ENCODE results near the gene MAN2B2.
"Not testable (repeated sequence)": the region's sequence is repeated elsewhere in the genome, so short reads cannot be mapped to it uniquely, and the experiment has no call there.

MAN2B2 gene

DNA sequence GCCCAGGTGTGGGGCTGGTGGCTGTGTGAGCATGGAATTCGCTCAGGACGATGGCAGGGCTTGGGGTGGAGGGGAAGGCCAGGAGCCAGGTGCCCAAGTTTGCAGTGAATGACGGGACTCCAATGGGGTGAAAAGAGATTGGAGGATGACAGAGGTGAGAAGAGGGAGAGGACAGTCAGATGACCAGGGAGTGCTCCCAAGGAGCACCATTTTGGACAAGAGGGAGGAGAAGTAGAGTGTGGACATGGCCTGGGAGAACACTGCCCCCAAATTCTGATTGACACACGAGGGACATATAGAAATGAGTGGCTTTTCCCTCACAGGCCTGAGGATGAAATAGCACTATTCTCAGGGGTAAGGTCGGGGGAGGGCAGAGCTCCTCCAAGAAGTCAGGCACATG lies 72.2 kb downstream of the MAN2B2 start:
- no peak overlapping the region for H3K4me3 ChIP-seq
- H3K27ac ChIP-seq, result no peak overlapping the region; the same call in 1 of the 2 replicates
- H4K20me1 ChIP-seq, result peaks cover 14% of the 10 kb centered on the region
- peaks cover 8% of the 10 kb centered on the region; the same call in 1 of the 2 replicates for H3K9me3 ChIP-seq
- no peak overlapping the region for H3K9ac ChIP-seq
- peak overlapping the region; percentile 42 for H3K4me2 ChIP-seq
- H3K4me1 ChIP-seq, result peaks cover 29% of the 10 kb centered on the region
- no peak for TF ChIP-seq Cebpa-rat (IDR thresholded peaks at IDR 0.05)
- peaks cover 22% of the 10 kb centered on the region for H3K36me3 ChIP-seq
- no peaks in the 10 kb centered on the region for H3K27me3 ChIP-seq

DNA sequence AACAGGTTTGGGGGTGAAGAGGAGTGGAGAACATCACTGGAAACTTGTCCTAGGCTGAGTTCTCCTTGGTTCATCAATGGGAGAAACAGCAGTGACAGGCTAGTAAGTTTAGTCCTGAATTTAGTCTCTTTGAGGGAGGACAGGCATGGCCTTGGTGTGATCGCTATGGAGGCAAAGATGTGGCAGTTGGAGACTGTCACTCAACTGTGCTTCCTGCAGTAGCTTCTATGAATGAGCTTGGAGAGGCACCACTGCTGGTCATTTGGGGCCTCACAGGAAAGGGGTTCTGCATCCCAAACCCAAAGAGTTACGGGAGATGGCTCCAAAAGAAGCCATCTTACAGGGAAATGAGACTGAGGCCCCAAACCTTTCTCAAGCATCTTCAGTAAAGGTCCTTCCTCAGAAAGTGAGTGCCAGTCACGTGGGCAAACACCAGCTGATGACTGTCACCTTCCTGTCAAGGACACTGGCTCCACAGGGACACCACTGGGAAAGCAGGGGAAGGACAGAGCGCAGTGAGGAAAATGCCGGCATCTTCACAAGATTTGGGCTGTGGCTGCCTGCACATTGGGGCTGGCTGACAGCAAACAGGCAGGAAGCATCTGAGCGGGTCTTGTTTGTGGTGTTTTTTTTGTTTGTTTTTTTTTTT lies 72.7 kb downstream of the MAN2B2 start:
- H3K27me3 ChIP-seq, result no peaks in the 10 kb centered on the region
- no peak overlapping the region; the same call in 1 of the 2 replicates for H3K27ac ChIP-seq
- peaks cover 9% of the 10 kb centered on the region for H4K20me1 ChIP-seq
- TF ChIP-seq Cebpa-rat (IDR thresholded peaks at IDR 0.05), result no peak
- no peak overlapping the region for H3K9ac ChIP-seq
- H3K4me3 ChIP-seq, result no peak overlapping the region
- H3K9me3 ChIP-seq, result peaks cover 8% of the 10 kb centered on the region; the same call in 1 of the 2 replicates
- H3K4me2 ChIP-seq, result peak overlapping the region; percentile 42
- H3K4me1 ChIP-seq, result peaks cover 24% of the 10 kb centered on the region
- peaks cover 16% of the 10 kb centered on the region for H3K36me3 ChIP-seq

GRCh38 chr4:6649216-6649615 lies 74.2 kb downstream of the MAN2B2 start:
- H4K20me1 ChIP-seq, result no peaks in the 10 kb centered on the region
- no peak for TF ChIP-seq Cebpa-rat (IDR thresholded peaks at IDR 0.05)

GRCh38 chr4:6654211-6654610 lies 79.2 kb downstream of the MAN2B2 start:
- not testable (repeated sequence) for H3K4me3 ChIP-seq, H4K20me1 ChIP-seq, H3K9ac ChIP-seq, H3K4me2 ChIP-seq, H3K27ac ChIP-seq, H3K36me3 ChIP-seq
- Histone ChIP-seq H3K4me1 (peaks cover 10% of the 10 kb centered on the region), H3K27me3 (peaks cover 26% of the 10 kb centered on the region), H3K9me3 (peaks cover 14% of the 10 kb centered on the region; the same call in 1 of the 2 replicates)

More at GRCh38 chr4:6649216-6649615, 74.2 kb downstream of the MAN2B2 start:
- Histone ChIP-seq H3K36me3 (peaks cover 1% of the 10 kb centered on the region; the same call in 1 of the 2 replicates), H3K9me3 (peaks cover 8% of the 10 kb centered on the region; the same call in 1 of the 2 replicates), H3K4me2 (no peak overlapping the region), H3K27me3 (no peaks in the 10 kb centered on the region), H3K9ac (no peak overlapping the region), H3K4me3 (no peak overlapping the region), H3K4me1 (peaks cover 15% of the 10 kb centered on the region), H3K27ac (no peak overlapping the region)

- not testable (repeated sequence) for H3K9me3 ChIP-seq, H3K4me2 ChIP-seq, H3K36me3 ChIP-seq, H3K9ac ChIP-seq, H3K27ac ChIP-seq, H3K4me3 ChIP-seq
- Histone ChIP-seq H3K4me1 (peaks cover 12% of the 10 kb centered on the region), H4K20me1 (peaks cover 18% of the 10 kb centered on the region), H3K27me3 (peaks cover 37% of the 10 kb centered on the region)
These were observed 80.3 kb downstream of the MAN2B2 start for GRCh38 chr4:6655291-6655690.

DNA sequence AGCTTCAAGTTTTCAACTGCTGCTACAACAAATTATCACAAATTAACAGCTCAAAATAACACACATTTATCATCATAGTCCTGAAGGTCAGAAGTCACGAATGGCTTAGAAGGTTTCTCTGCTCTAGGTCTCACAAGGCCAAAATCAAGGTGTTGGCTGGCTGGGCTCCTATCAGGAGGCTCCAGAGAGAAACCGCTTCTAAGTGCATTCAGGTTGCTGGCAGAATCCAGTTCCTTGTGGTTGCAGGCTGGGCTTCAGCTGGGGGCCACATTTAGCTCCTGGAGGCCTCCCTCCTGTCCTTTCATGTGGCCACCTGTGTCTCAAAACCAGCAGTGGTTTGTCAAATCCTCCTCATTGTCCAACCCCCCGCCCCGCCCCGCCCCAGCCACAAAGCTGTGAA lies 80.9 kb downstream of the MAN2B2 start:
- H3K27ac ChIP-seq, result no peak overlapping the region
- H3K4me2 ChIP-seq, result no peak overlapping the region
- H3K4me3 ChIP-seq, result no peak overlapping the region
- peaks cover 18% of the 10 kb centered on the region for H4K20me1 ChIP-seq
- H3K27me3 ChIP-seq, result peaks cover 38% of the 10 kb centered on the region
- TF ChIP-seq Cebpa-rat (IDR thresholded peaks at IDR 0.05), result no peak
- peaks cover 15% of the 10 kb centered on the region for H3K4me1 ChIP-seq
- H3K36me3 ChIP-seq, result no peaks in the 10 kb centered on the region
- no peak overlapping the region for H3K9ac ChIP-seq
- peaks cover 6% of the 10 kb centered on the region; the same call in 1 of the 2 replicates for H3K9me3 ChIP-seq

- Histone ChIP-seq H3K9me3 (peaks cover 6% of the 10 kb centered on the region; the same call in 1 of the 2 replicates), H3K36me3 (no peaks in the 10 kb centered on the region), H3K27me3 (peaks cover 38% of the 10 kb centered on the region), H3K4me3 (no peak overlapping the region), H3K9ac (no peak overlapping the region), H3K4me1 (peaks cover 31% of the 10 kb centered on the region), H4K20me1 (peaks cover 18% of the 10 kb centered on the region), H3K27ac (no peak overlapping the region), H3K4me2 (no peak overlapping the region)
- TF ChIP-seq Cebpa-rat (IDR thresholded peaks at IDR 0.05), result no peak
These were observed 82.5 kb downstream of the MAN2B2 start for GRCh38 chr4:6657242-6658208.

- Histone ChIP-seq H3K27ac (no peak overlapping the region), H3K4me2 (peak overlapping the region; percentile 45), H3K4me3 (peak overlapping the region; percentile 8; the same call in 1 of the 2 replicates), H3K9me3 (peaks cover 6% of the 10 kb centered on the region; the same call in 1 of the 2 replicates), H3K36me3 (no peaks in the 10 kb centered on the region), H4K20me1 (peaks cover 22% of the 10 kb centered on the region), H3K27me3 (peaks cover 38% of the 10 kb centered on the region), H3K9ac (no peak overlapping the region), H3K4me1 (peaks cover 38% of the 10 kb centered on the region)
- no peak for TF ChIP-seq Cebpa-rat (IDR thresholded peaks at IDR 0.05)
These were observed 83.2 kb downstream of the MAN2B2 start for GRCh38 chr4:6658209-6658595.

DNA sequence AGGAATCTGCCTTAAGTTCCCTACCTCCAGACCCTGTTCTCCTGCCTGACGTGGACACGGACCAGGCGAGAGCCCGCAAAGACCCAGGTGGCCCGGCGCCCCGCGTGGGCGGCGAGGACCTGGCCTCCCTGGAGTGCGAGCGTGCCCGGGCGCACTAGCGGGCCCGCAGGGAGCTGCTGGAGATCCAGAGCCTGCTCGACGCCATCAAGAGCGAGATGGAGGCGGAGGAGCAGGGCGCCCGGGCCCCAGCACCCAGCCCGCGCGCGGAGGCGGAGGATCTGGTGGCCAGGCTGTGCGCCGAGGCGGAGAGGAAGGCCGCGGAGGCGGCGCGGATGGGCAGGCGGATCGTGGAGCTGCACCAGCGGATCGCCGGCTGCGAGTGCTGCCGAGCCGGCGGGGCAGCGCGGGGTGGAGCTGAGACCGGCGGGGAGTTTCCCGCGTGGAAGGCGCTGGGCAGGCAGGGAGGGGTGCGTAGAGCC lies 83.6 kb downstream of the MAN2B2 start:
- Histone ChIP-seq H3K4me2 (peak overlapping the region; percentile 45), H3K27ac (no peak overlapping the region), H3K4me3 (peak overlapping the region; percentile 8), H3K36me3 (no peaks in the 10 kb centered on the region), H4K20me1 (peaks cover 24% of the 10 kb centered on the region), H3K9me3 (peaks cover 6% of the 10 kb centered on the region; the same call in 1 of the 2 replicates), H3K27me3 (peaks cover 38% of the 10 kb centered on the region), H3K9ac (no peak overlapping the region), H3K4me1 (peaks cover 42% of the 10 kb centered on the region)
- no peak for TF ChIP-seq Cebpa-rat (IDR thresholded peaks at IDR 0.05)
